Measurements from ENCODE around the gene SOX1.

SOX1 gene

DNA sequence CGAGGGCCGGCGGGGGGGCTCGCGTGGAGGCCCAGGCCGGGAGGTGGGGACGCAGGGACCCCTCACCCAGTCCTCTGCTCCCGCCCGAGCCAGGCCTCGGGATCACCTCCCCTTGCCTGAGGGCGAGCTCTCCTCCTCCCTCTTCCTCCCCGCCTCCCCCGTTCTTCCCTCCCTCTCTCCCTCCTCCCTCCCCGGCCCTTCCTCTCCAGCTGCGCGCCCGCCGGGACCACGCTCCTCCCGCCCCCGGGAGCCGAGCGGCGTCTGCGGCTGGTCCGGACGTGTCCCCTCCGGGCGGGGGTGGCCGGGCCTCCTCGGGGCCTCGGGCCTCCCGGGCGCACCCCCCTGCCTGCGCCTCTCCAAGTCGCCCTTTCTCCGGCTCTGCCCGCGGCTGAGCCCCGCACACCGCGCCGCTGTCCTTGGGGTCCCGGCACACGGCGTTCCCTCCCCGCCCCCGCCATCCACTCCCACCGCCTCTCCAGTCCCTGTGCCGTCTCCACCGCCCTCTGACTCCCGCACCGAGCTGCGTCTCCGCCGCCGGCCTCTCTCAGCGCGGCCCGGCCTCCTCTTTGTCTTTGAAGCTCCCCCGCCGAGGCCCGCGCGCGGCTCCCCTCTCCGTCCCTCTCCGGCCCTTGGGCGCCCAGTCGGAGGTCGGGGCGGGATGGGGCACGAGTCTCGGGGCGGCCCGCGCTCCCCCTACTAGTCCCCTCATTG, 5.7 kb downstream of the SOX1 start:
- DNase-seq (ENCODE audit: low spot score): no peak

GRCh38 chr13:112073245-112074138, 6.5 kb downstream of the SOX1 start:
- no peak for DNase-seq (ENCODE audit: low spot score)

DNA sequence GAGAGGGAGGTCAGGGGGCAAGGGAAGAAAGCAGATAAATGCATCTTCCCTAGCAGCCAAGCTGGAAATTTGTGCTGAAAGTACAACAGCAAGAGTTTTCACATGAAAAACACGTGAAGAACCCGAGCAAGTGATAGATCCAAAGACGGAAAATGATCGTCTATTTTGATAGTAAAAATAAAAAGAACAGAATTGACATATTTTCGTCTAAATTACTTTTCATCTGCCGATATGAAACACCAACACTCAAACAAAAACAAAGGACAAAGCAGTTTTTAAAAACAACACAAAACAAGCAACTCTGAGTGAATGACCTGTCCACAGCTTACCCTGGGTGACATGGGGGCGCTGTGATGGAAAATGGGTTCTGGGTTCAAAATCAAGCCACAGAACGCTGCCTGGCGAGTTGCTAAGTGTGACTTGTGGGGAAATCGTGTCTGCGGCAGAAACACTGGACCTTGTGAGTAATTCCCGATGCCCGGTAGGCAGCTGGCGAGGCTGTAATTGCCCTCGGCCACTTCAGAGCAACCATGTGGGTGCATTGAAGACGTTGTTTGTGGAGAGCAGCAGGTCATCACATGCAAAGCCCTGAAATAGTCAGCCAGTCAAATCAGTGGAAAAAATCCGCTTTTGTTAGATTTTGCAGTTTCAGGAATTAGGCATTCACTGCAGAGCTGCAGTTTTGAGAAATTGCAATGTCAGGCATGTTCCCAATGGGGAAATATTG, 7.4 kb downstream of the SOX1 start:
- no peak for DNase-seq (ENCODE audit: low spot score)

GRCh38 chr13:112077729-112078128, 10.8 kb downstream of the SOX1 start:
- no peak for DNase-seq (ENCODE audit: low spot score)

- no peak for DNase-seq (ENCODE audit: low spot score)
These were observed 11.3 kb downstream of the SOX1 start for GRCh38 chr13:112078216-112078615.

GRCh38 chr13:112078879-112079531, 12.1 kb downstream of the SOX1 start:
- DNase-seq (ENCODE audit: low spot score): no peak

- DNase-seq (ENCODE audit: low spot score): no peak
These were observed 12.7 kb downstream of the SOX1 start for GRCh38 chr13:112079696-112080095.

DNA sequence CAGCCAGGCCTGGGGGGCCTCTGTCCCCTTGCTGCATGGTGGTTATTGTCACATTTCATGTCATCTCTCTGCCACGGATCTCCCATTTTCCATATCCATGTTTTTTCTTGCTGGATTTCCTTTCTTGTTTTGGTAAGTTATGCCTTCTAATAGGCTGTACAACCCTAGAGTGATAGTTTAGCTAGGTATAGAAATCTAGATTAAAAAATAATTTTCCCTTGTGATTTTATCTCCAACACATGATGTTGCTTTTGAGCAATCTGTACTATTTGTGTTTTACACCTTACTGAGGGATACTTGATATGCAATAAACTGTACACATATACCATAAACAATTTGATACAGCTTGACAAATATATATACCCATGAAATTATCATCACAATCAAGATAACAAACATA, 17.0 kb downstream of the SOX1 start:
- DNase-seq (ENCODE audit: low spot score): no peak

DNA sequence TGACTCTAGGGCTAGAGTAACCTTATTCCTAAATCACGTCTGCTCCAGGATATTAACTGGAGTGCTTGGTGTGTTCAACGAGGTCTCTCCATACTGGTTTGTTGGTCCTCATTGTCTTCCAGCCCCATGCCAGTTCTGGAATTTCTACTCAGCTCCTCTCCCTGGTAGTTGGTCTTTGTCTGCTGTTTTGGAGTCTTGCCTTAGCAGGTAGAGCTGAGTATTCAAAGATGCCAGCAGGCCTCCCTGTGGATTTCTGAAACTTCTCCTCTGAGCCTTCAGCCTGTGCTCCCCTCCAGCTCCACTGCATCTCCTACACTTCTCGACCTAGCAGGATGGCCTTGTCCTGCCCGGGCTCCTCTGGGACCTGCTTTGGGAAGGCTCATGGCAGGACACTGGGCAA, 25.5 kb downstream of the SOX1 start:
- DNase-seq (ENCODE audit: low spot score): no peak

DNA sequence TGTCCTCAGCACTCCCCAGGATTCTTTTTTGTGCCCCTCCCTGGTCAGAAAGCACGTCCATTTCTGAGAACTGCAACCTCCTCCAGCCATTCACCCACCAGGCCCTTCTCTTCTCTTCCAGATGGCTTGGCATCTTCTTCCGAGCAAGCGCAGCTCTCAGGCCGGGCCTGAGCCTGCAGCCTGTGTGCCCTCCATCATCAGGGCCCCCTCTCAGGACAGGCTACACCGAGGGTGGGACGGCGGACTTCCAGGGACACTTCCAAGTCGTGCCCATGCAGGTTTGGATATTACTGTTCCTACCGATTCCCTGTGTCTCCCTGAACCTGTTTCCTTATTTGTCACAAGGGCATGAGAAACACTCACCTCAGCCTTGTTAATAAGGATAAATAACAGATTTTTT, 28.4 kb downstream of the SOX1 start:
- DNase-seq (ENCODE audit: low spot score): no peak

DNA sequence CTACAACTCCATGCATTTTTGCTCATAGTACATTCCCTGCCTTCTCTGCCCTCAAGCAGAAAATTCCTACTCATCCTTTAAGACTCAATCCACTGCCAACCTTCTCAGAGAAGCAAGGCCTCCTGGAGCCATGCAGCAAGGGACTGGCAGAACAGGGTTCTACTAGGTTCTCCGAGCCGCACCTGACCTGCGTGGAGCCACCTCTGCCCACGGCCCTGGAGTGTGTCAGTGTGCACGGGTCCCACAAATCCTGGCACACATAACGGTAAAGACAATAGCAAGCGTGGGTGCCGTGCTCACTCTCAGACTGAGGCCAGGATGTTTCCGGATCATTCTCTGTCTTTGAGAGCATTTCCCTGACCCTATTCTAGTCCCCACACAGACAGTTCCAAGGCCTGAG, 30.0 kb downstream of the SOX1 start:
- DNase-seq (ENCODE audit: low spot score): no peak

DNA sequence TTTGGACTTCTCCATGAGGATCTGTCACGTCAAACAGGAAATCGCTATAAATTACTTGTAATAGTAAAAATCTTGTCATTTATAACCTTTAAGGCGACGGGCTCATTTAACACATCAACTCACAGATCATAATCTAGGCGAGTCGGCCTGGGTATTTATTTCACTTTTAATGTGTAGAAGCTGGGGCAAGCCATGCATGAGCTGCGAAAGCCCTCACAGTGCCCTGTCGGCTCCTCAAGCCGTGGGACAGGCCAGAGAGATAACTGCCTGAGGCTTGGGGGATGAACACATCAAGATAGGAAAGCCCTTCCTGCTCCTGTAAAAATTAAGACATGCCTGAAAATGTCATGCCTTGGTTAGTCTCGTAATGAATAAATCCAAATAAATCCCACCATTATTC, 30.8 kb downstream of the SOX1 start:
- no peak for DNase-seq (ENCODE audit: low spot score)

- DNase-seq (ENCODE audit: low spot score): no peak
These were observed 31.8 kb downstream of the SOX1 start for GRCh38 chr13:112098699-112099098.

DNA sequence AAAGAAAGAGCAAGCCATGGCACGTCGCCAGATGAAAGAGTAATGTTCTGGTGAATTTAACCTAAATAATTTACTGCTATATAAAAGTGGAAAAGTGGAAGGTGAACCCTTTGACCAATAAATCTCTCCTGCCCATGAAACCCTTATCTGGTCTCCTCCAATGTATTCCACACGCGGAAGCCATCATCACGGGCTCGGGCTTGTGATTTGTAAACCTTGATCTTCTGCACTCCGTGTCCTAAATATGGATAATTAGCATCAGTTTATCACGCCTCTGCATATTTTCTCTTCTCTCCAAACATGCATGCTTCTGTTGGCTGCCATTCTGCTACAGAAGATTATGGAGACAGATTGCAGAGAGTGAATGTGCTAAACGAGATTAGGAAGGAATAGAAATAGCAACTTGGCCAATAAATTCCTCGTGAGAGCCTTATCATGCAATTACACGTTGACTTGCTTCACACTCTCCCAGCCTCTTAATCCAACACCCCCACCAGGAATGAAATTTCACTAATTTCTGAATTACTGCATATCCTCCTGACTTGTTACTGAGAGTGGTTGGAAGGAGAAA, 34.5 kb downstream of the SOX1 start:
- no peak for DNase-seq (ENCODE audit: low spot score)

GRCh38 chr13:112102243-112102642, 35.3 kb downstream of the SOX1 start:
- DNase-seq (ENCODE audit: low spot score): no peak

DNA sequence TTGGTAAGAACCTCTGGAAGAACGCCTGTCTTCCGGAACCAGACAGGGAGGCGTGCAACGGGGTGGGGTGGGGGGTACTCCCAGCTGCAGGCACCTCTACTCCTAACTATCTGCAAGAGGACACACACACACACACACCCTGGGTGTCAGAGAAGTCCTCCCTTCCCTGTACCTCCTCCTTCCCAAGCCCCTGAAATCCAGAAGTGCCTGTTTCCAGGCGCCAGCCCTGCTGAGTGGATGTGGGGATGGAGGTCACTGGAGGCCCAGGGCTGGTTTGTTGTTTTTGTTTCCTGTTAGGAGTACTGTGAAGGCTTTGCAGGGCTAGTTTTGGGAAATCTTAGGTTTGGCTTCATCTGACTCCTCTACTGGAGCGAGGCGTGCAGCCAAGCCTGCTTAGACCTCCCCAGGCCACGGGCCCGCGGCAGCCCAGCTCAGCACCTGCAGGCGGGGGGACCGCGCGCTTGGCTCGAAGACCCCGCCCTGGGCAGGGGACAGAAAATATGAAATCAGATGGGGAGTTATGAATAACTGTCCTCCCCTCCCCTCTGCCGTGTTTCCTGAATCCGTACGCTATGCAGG, 36.4 kb downstream of the SOX1 start:
- DNase-seq (ENCODE audit: low spot score): no peak

- DNase-seq (ENCODE audit: low spot score): peak; percentile 17
These were observed 37.3 kb downstream of the SOX1 start for GRCh38 chr13:112103961-112104880.

GRCh38 chr13:112104881-112105234, 37.9 kb downstream of the SOX1 start:
- DNase-seq (ENCODE audit: low spot score): no peak

DNA sequence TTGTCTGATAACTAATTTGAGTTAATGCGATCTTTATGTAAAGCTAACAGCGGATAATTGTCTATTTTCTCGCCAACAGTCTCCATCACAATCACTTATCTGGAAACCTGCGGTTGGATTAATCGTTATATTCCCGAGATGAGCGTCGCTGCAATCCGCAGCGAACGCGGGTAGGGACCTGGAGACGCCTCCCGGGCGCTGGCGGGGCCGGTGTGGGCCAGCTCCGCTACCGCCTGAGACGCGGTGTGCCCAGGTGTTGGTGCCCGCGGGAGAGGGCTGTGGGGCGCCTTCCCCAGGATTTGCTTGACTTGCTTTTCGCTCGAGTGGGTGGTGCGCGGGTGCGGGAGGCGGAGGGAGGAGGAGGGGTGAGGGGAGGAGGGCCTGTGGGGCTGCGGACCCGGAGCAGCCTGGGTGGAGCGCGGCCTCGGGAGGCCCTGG, 38.3 kb downstream of the SOX1 start:
- no peak for DNase-seq (ENCODE audit: low spot score)

DNA sequence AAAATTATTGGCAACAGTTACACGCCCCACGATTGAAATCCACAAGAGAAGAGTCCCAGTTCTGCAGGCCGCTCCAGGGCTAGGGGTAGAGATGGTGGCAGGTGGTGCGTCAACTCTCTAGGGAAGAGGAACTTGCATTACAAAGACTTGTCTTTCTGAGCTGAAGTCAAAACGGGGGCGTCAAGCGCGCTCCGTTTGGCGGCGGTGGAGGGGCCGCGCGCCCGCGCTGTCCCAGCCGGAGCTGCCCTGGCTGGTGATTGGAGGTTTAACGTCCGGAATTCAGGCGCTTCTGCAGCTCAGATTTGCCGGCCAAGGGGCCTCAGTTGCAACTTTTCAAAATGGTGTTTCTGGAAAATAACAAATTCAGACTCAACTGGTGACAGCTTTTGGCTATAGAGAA, 38.9 kb downstream of the SOX1 start:
- DNase-seq (ENCODE audit: low spot score): peak; percentile 17

Data from putamen (tissue), 1 donor.